T-helper 2 cell treated with Interferon-gamma antibody and Interleukin-4, amounts not matched to agents 5 μg/mL and 100 μg/mL, for 36 hours (primary cell): ENCODE results near the gene ENDOU.

Experiments used
- DNase-seq: peaks from one replicate; pipeline ENCODE4 v3.0.0; 2021; ENCODE audit warnings: low spot score
- H3K27ac Mint-ChIP-seq: one replicate; pipeline ENCODE4 v1.8.0; 2021; ENCODE audit warnings: mild to moderate bottlenecking, mixed read lengths
- H3K27me3 Mint-ChIP-seq: one replicate; pipeline ENCODE4 v1.8.0; 2021; ENCODE audit warnings: low read depth, mixed read lengths
- H3K36me3 Mint-ChIP-seq: one replicate; pipeline ENCODE4 v1.8.0; 2021; ENCODE audit warnings: low read depth, mixed read lengths
- H3K4me1 Mint-ChIP-seq: one replicate; pipeline ENCODE4 v1.8.0; 2021; ENCODE audit warnings: low read depth, mixed read lengths
- H3K4me3 Mint-ChIP-seq: one replicate; pipeline ENCODE4 v1.8.0; 2022; ENCODE audit warnings: mild to moderate bottlenecking, moderate library complexity, mixed read lengths
- H3K9me3 Mint-ChIP-seq: one replicate; pipeline ENCODE4 v1.8.0; 2021; ENCODE audit warnings: mixed read lengths

ENDOU gene

GRCh38 chr12:47751561-47751960 lies 26.3 kb upstream of the ENDOU start:
- no peak overlapping the region for H3K4me3 Mint-ChIP-seq
- no peaks in the 10 kb centered on the region for H3K9me3 Mint-ChIP-seq
- no peaks in the 10 kb centered on the region for H3K27me3 Mint-ChIP-seq
- H3K36me3 Mint-ChIP-seq = no peaks in the 10 kb centered on the region
- no peak for DNase-seq
- H3K4me1 Mint-ChIP-seq = peaks cover 24% of the 10 kb centered on the region
- no peak overlapping the region for H3K27ac Mint-ChIP-seq

- Mint-ChIP-seq H3K4me1 (peaks cover 20% of the 10 kb centered on the region), H3K27ac (no peak overlapping the region), H3K36me3 (no peaks in the 10 kb centered on the region), H3K27me3 (no peaks in the 10 kb centered on the region), H3K4me3 (no peak overlapping the region), H3K9me3 (no peaks in the 10 kb centered on the region)
- DNase-seq = no peak
Observed at GRCh38 chr12:47750916-47751470, 25.7 kb upstream of the ENDOU start.

- no peaks in the 10 kb centered on the region for H3K27me3 Mint-ChIP-seq
- H3K9me3 Mint-ChIP-seq = no peaks in the 10 kb centered on the region
- peaks cover 13% of the 10 kb centered on the region for H3K4me1 Mint-ChIP-seq
- no peaks in the 10 kb centered on the region for H3K36me3 Mint-ChIP-seq
- no peak for DNase-seq
- H3K4me3 Mint-ChIP-seq = no peak overlapping the region
- H3K27ac Mint-ChIP-seq = no peak overlapping the region
Observed at GRCh38 chr12:47750229-47750798, 25.0 kb upstream of the ENDOU start.

- Mint-ChIP-seq H3K4me3 (no peak overlapping the region), H3K36me3 (no peaks in the 10 kb centered on the region), H3K9me3 (no peaks in the 10 kb centered on the region), H3K27ac (no peak overlapping the region), H3K27me3 (peaks cover 3% of the 10 kb centered on the region), H3K4me1 (peaks cover 2% of the 10 kb centered on the region)
- no peak for DNase-seq
Observed at GRCh38 chr12:47748899-47749298, 23.6 kb upstream of the ENDOU start.

GRCh38 chr12:47748507-47748828 lies 23.2 kb upstream of the ENDOU start:
- Mint-ChIP-seq H3K4me3 (no peak overlapping the region), H3K27ac (no peak overlapping the region), H3K27me3 (peaks cover 3% of the 10 kb centered on the region), H3K36me3 (no peaks in the 10 kb centered on the region), H3K4me1 (no peaks in the 10 kb centered on the region), H3K9me3 (no peaks in the 10 kb centered on the region)
- DNase-seq = no peak

GRCh38 chr12:47747596-47748506 lies 22.6 kb upstream of the ENDOU start:
- Mint-ChIP-seq H3K27ac (no peak overlapping the region), H3K4me1 (no peaks in the 10 kb centered on the region), H3K4me3 (no peak overlapping the region), H3K27me3 (peaks cover 6% of the 10 kb centered on the region), H3K36me3 (no peaks in the 10 kb centered on the region), H3K9me3 (no peaks in the 10 kb centered on the region)
- no peak for DNase-seq

- H3K4me3 Mint-ChIP-seq = no peak overlapping the region
- H3K9me3 Mint-ChIP-seq = no peaks in the 10 kb centered on the region
- H3K27ac Mint-ChIP-seq = no peak overlapping the region
- H3K36me3 Mint-ChIP-seq = no peaks in the 10 kb centered on the region
- peaks cover 6% of the 10 kb centered on the region for H3K27me3 Mint-ChIP-seq
- H3K4me1 Mint-ChIP-seq = no peaks in the 10 kb centered on the region
- no peak for DNase-seq
Observed at GRCh38 chr12:47747126-47747525, 21.8 kb upstream of the ENDOU start.

GRCh38 chr12:47746523-47746922 lies 21.2 kb upstream of the ENDOU start:
- Mint-ChIP-seq H3K36me3 (no peaks in the 10 kb centered on the region), H3K4me1 (peaks cover under 1% of the 10 kb centered on the region), H3K27ac (no peak overlapping the region), H3K4me3 (no peak overlapping the region), H3K27me3 (peaks cover 6% of the 10 kb centered on the region), H3K9me3 (no peaks in the 10 kb centered on the region)
- no peak for DNase-seq

GRCh38 chr12:47746073-47746472 lies 20.8 kb upstream of the ENDOU start:
- Mint-ChIP-seq H3K9me3 (no peaks in the 10 kb centered on the region), H3K36me3 (no peaks in the 10 kb centered on the region), H3K4me1 (peaks cover 5% of the 10 kb centered on the region), H3K27ac (no peak overlapping the region), H3K4me3 (no peak overlapping the region), H3K27me3 (peaks cover 6% of the 10 kb centered on the region)
- no peak for DNase-seq

GRCh38 chr12:47745485-47746041 lies 20.3 kb upstream of the ENDOU start:
- no peaks in the 10 kb centered on the region for H3K36me3 Mint-ChIP-seq
- no peak for DNase-seq
- no peak overlapping the region for H3K27ac Mint-ChIP-seq
- H3K4me1 Mint-ChIP-seq = peaks cover 5% of the 10 kb centered on the region
- H3K4me3 Mint-ChIP-seq = no peak overlapping the region
- H3K27me3 Mint-ChIP-seq = peaks cover 6% of the 10 kb centered on the region
- no peaks in the 10 kb centered on the region for H3K9me3 Mint-ChIP-seq

- Mint-ChIP-seq H3K27ac (no peak overlapping the region), H3K4me1 (peaks cover 5% of the 10 kb centered on the region), H3K4me3 (no peak overlapping the region), H3K36me3 (no peaks in the 10 kb centered on the region), H3K27me3 (peaks cover 6% of the 10 kb centered on the region), H3K9me3 (no peaks in the 10 kb centered on the region)
- DNase-seq = no peak
Observed at GRCh38 chr12:47744778-47745436, 19.6 kb upstream of the ENDOU start.

- Mint-ChIP-seq H3K9me3 (no peaks in the 10 kb centered on the region), H3K27ac (no peak overlapping the region), H3K36me3 (no peaks in the 10 kb centered on the region), H3K27me3 (peaks cover 6% of the 10 kb centered on the region), H3K4me1 (peaks cover 5% of the 10 kb centered on the region), H3K4me3 (no peak overlapping the region)
- no peak for DNase-seq
Observed at GRCh38 chr12:47744005-47744651, 18.8 kb upstream of the ENDOU start.

- no peak overlapping the region for H3K4me3 Mint-ChIP-seq
- H3K36me3 Mint-ChIP-seq = no peaks in the 10 kb centered on the region
- DNase-seq = no peak
- H3K27ac Mint-ChIP-seq = no peak overlapping the region
- H3K9me3 Mint-ChIP-seq = no peaks in the 10 kb centered on the region
- H3K27me3 Mint-ChIP-seq = peaks cover 6% of the 10 kb centered on the region
- peaks cover 5% of the 10 kb centered on the region for H3K4me1 Mint-ChIP-seq
Observed at GRCh38 chr12:47743311-47743860, 18.1 kb upstream of the ENDOU start.
